ENCODE data around the gene PCYOX1L.

DNA sequence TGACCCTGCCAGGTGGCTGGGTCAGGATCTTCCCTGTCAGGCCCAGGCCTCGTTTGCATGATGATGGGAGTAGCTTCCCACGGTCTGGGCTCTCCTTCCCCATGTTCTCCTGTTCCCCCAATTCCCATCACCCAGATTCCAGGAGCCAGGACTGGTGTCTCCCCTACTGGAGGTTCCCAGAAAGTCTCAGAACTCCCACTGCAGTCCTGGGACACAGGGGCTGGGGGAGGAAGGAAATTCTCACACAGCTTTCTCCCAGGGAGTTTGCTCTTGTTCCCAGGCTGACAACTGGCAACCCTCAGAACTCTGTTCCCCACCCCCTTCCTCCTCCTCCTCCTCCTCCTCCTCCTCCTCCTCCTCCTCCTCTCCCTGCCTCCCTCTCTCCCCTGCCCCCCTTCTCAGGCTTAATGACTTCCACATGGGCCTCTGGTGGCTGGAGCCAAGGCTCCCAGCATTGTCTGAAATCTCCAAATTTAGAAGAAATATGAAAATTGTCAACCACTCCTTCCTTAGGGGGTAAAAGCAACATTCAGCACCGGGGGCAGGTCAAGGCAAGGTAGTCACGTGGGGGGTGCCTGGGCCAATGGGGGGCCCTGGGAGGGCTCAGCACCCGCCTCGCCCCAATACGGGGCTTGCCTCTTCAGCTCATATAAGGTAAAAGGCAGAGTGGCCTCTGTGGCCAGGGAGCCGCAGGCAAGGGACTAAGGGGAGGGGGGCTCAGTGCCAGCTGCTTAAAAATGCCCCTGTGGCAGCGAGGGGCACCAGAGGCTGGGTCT lies 48.5 kb downstream of the PCYOX1L start:
- TF ChIP-seq SIN3A (IDR thresholded peaks at IDR 0.05; ENCODE audit: borderline replicate concordance, insufficient read depth, low read length) (no peak), TAF1 (IDR thresholded peaks at IDR 0.05; ENCODE audit: borderline replicate concordance, insufficient read depth, low read length) (no peak), POLR2AphosphoS5 (IDR thresholded peaks at IDR 0.05; ENCODE audit: low read depth, low read length) (no peak)

Data from PFSK-1 (cell line).